Progenitor cell of endocrine pancreas (in vitro differentiated cells): ENCODE data around the gene ENPP3. TPM values are rescaled to one million over a fixed set of nuclear protein-coding genes. Genes with fewer than 3 reads are reported as not detected.

Source experiments
- DNase-seq: peaks from one replicate; pipeline ENCODE4 v3.0.0; 2021; ENCODE audit warnings: low spot score; ENCODE audit not compliant: unreplicated experiment
- H3K27ac Mint-ChIP-seq: 2 replicates; pipeline ENCODE4 v1.8.0; 2021; ENCODE audit warnings: mild to moderate bottlenecking, moderate library complexity, mixed read lengths
- H3K27me3 Mint-ChIP-seq: 2 replicates; pipeline ENCODE4 v1.8.0; 2021; ENCODE audit warnings: mixed read lengths
- H3K36me3 Mint-ChIP-seq: 2 replicates; pipeline ENCODE4 v1.8.0; 2022; ENCODE audit warnings: mixed read lengths; ENCODE audit not compliant: insufficient read depth
- H3K4me1 Mint-ChIP-seq: 2 replicates; pipeline ENCODE4 v1.8.0; 2021; ENCODE audit warnings: low read depth, mixed read lengths
- H3K4me3 Mint-ChIP-seq: 2 replicates; pipeline ENCODE4 v1.8.0; 2021; ENCODE audit warnings: low read depth, mild to moderate bottlenecking, moderate library complexity, mixed read lengths
- H3K9me3 Mint-ChIP-seq: 2 replicates; pipeline ENCODE4 v1.8.0; 2021; ENCODE audit warnings: low read depth, mixed read lengths
- CTCF ChIP-seq: fragments of 200-600 bp; sonication (generic); IDR thresholded peaks from one replicate; pipeline ENCODE4 v1.5.0; 2021; ENCODE audit warnings: antibody characterized with exemption, mild to moderate bottlenecking; ENCODE audit not compliant: unreplicated experiment
- total RNA-seq: library from RNA; stranded (reverse); gene quantifications from 2 replicates; pipeline ENCODE4 v1.2.1, GENCODE V29; 2021

The ENPP3 gene
- total RNA-seq, 1 donor from 2014 or later = not detected

- DNase-seq = no peak
- TF ChIP-seq CTCF = no peak
- no peaks in the 10 kb centered on the region for H3K9me3 Mint-ChIP-seq
- no peak overlapping the region for H3K4me3 Mint-ChIP-seq
- H3K36me3 Mint-ChIP-seq = no peaks in the 10 kb centered on the region
- no peaks in the 10 kb centered on the region for H3K4me1 Mint-ChIP-seq
- H3K27me3 Mint-ChIP-seq = no peaks in the 10 kb centered on the region
- no peak overlapping the region for H3K27ac Mint-ChIP-seq
These were observed 99.7 kb downstream of the ENPP3 start for GRCh38 chr6:131736811-131737210.

- no peaks in the 10 kb centered on the region for H3K4me1 Mint-ChIP-seq
- H3K9me3 Mint-ChIP-seq = no peaks in the 10 kb centered on the region
- H3K27me3 Mint-ChIP-seq = no peaks in the 10 kb centered on the region
- H3K36me3 Mint-ChIP-seq = no peaks in the 10 kb centered on the region
- DNase-seq = no peak
- no peak for TF ChIP-seq CTCF
- H3K4me3 Mint-ChIP-seq = no peak overlapping the region
- H3K27ac Mint-ChIP-seq = no peak overlapping the region
These were observed 102.0 kb downstream of the ENPP3 start for GRCh38 chr6:131739136-131739535.

GRCh38 chr6:131740161-131740560 lies 103.1 kb downstream of the ENPP3 start:
- Mint-ChIP-seq H3K27me3 (no peaks in the 10 kb centered on the region), H3K4me1 (no peaks in the 10 kb centered on the region), H3K4me3 (no peak overlapping the region), H3K27ac (no peak overlapping the region), H3K9me3 (no peaks in the 10 kb centered on the region), H3K36me3 (no peaks in the 10 kb centered on the region)
- TF ChIP-seq CTCF = no peak
- no peak for DNase-seq

GRCh38 chr6:131741688-131742393 lies 104.7 kb downstream of the ENPP3 start:
- DNase-seq = no peak
- H3K27me3 Mint-ChIP-seq = no peaks in the 10 kb centered on the region
- no peaks in the 10 kb centered on the region for H3K4me1 Mint-ChIP-seq
- H3K9me3 Mint-ChIP-seq = no peaks in the 10 kb centered on the region
- TF ChIP-seq CTCF = no peak
- H3K36me3 Mint-ChIP-seq = no peaks in the 10 kb centered on the region
- H3K27ac Mint-ChIP-seq = no peak overlapping the region
- no peak overlapping the region for H3K4me3 Mint-ChIP-seq

GRCh38 chr6:131744432-131745287 lies 107.6 kb downstream of the ENPP3 start:
- no peaks in the 10 kb centered on the region for H3K4me1 Mint-ChIP-seq

More at GRCh38 chr6:131744432-131745287, 107.6 kb downstream of the ENPP3 start:
- Mint-ChIP-seq H3K36me3 (no peaks in the 10 kb centered on the region), H3K4me3 (no peak overlapping the region), H3K27ac (no peak overlapping the region), H3K9me3 (no peaks in the 10 kb centered on the region), H3K27me3 (no peaks in the 10 kb centered on the region)
- TF ChIP-seq CTCF = no peak
- DNase-seq = no peak
